Astrocyte (in vitro differentiated cells and primary cell): ENCODE results near the gene PRSS53. TPM values are rescaled to one million over a fixed set of nuclear protein-coding genes. Genes with fewer than 3 reads are reported as not detected.

Experiments used
- DNase-seq: peaks from one replicate; pipeline ENCODE4 v3.0.0-alpha.2; 2010; ENCODE audit warnings: low read depth
- FAIRE-seq: peaks from 2 replicates; lab custom pipeline; 2011; peaks lifted over from hg19 to GRCh38; lab: Jason Lieb, UNC
- H2AFZ ChIP-seq: 2 replicates; pipeline ENCODE4 v1.6.0; 2012; ENCODE audit warnings: low read depth, low read length, inconsistent platforms
- H3K27ac ChIP-seq: 2 replicates; pipeline ENCODE4 v1.5.1; 2011; ENCODE audit warnings: low read depth, low read length, inconsistent platforms
- H3K27me3 ChIP-seq: 2 replicates; pipeline ENCODE4 v1.6.0; 2011; ENCODE audit warnings: low read length, inconsistent platforms; ENCODE audit not compliant: insufficient read depth
- H3K36me3 ChIP-seq: 2 replicates; pipeline ENCODE4 v1.5.1; 2011; ENCODE audit warnings: low read length, inconsistent platforms; ENCODE audit not compliant: insufficient read depth
- H3K4me1 ChIP-seq: 2 replicates; pipeline ENCODE4 v1.5.1; 2011; ENCODE audit warnings: low read length, inconsistent platforms; ENCODE audit not compliant: insufficient read depth
- H3K4me2 ChIP-seq: 2 replicates; pipeline ENCODE4 v1.6.0; 2012; ENCODE audit warnings: low read length, inconsistent platforms
- H3K4me3 ChIP-seq: 2 replicates; pipeline ENCODE4 v1.5.1; 2011; ENCODE audit warnings: low read depth, mild to moderate bottlenecking, low read length, inconsistent platforms; ENCODE audit not compliant: insufficient read depth
- H3K79me2 ChIP-seq: 2 replicates; pipeline ENCODE4 v1.6.0; 2012; ENCODE audit warnings: mild to moderate bottlenecking, low read length, inconsistent platforms; ENCODE audit not compliant: insufficient read depth
- H3K9ac ChIP-seq: 2 replicates; pipeline ENCODE4 v1.6.0; 2012; ENCODE audit warnings: mild to moderate bottlenecking, low read length, inconsistent platforms
- H3K9me3 ChIP-seq: 2 replicates; pipeline ENCODE4 v1.5.1; 2012; ENCODE audit warnings: low read depth, mild to moderate bottlenecking, low read length, inconsistent platforms; ENCODE audit not compliant: insufficient read depth
- H4K20me1 ChIP-seq: 2 replicates; pipeline ENCODE4 v1.6.0; 2012; ENCODE audit warnings: low read length, inconsistent platforms; ENCODE audit not compliant: insufficient read depth
- H3K27ac Mint-ChIP-seq: one replicate; pipeline ENCODE4 v1.8.0; 2021; ENCODE audit warnings: mild to moderate bottlenecking, mixed read lengths; ENCODE audit not compliant: unreplicated experiment
- H3K27me3 Mint-ChIP-seq: one replicate; pipeline ENCODE4 v1.8.0; 2021; ENCODE audit warnings: low read depth, mixed read lengths; ENCODE audit not compliant: unreplicated experiment
- H3K36me3 Mint-ChIP-seq: one replicate; pipeline ENCODE4 v1.8.0; 2021; ENCODE audit warnings: low read depth, mixed read lengths; ENCODE audit not compliant: unreplicated experiment
- H3K4me1 Mint-ChIP-seq: one replicate; pipeline ENCODE4 v1.8.0; 2021; ENCODE audit warnings: low read depth, mixed read lengths; ENCODE audit not compliant: unreplicated experiment
- H3K4me3 Mint-ChIP-seq: one replicate; pipeline ENCODE4 v1.8.0; 2021; ENCODE audit warnings: mild to moderate bottlenecking, moderate library complexity, mixed read lengths; ENCODE audit not compliant: unreplicated experiment
- H3K9me3 Mint-ChIP-seq: one replicate; pipeline ENCODE4 v1.8.0; 2021; ENCODE audit warnings: mild to moderate bottlenecking, mixed read lengths; ENCODE audit not compliant: unreplicated experiment
- CTCF ChIP-seq: IDR thresholded peaks from 2 replicates; pipeline ENCODE4 v1.5.1; 2011; ENCODE audit warnings: low read depth, mild to moderate bottlenecking, inconsistent platforms, low read length, moderate library complexity; ENCODE audit not compliant: insufficient read depth
- EZH2 ChIP-seq: IDR thresholded peaks from 2 replicates; pipeline ENCODE4 v1.6.1; 2012; ENCODE audit warnings: mild to moderate bottlenecking, low read length, inconsistent platforms; ENCODE audit not compliant: insufficient read depth
- total RNA-seq: library from RNA; stranded (reverse); gene quantifications from 2 replicates; pipeline ENCODE4 v1.2.1, GENCODE V29; 2021

PRSS53 gene
- total RNA-seq, 1 donor from 2014 or later = 7.1 TPM

DNA sequence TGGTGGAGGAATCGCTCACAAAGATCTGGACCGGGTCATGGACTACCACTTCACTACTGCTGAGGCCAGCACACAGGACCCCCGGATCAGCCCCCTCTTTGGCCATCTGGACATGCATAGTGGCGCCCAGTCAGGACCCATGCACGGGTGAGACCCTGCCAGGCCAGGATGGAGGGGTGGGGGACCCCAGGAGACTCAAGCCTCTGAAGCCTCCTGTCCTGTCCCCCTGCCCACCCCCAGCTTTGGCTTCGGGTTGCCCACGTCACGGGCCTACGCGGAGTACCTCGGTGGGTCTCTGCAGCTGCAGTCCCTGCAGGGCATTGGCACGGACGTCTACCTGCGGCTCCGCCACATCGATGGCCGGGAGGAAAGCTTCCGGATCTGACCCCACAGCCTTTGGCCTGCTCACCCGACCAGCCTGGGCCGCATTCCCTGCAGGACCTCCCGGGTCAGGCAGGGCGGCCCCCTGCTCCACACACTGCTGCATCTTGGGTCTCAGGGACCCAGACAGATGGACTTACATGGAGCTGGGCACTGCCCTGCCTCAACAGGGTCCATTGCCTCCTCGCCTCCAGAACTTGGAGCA is 23.2 kb upstream of the PRSS53 start:
- H4K20me1 ChIP-seq = peaks cover 7% of the 10 kb centered on the region
- no peak for TF ChIP-seq CTCF
- no peak for TF ChIP-seq EZH2
- H3K9me3 ChIP-seq = no peaks in the 10 kb centered on the region
- Mint-ChIP-seq H3K9me3 (no peaks in the 10 kb centered on the region), H3K4me3 (no peak overlapping the region), H3K27me3 (no peaks in the 10 kb centered on the region), H3K27ac (no peak overlapping the region), H3K4me1 (peaks cover 5% of the 10 kb centered on the region), H3K36me3 (peaks cover 24% of the 10 kb centered on the region)
- H3K27me3 ChIP-seq = no peaks in the 10 kb centered on the region
- no peak for DNase-seq
- no peak overlapping the region for H3K4me3 ChIP-seq
- H3K9ac ChIP-seq = no peak overlapping the region
- no peak for FAIRE-seq
- H2AFZ ChIP-seq = no peak overlapping the region
- H3K4me1 ChIP-seq = peaks cover 9% of the 10 kb centered on the region
- no peak overlapping the region for H3K27ac ChIP-seq
- peaks cover 7% of the 10 kb centered on the region for H3K36me3 ChIP-seq
- H3K79me2 ChIP-seq = peaks cover 20% of the 10 kb centered on the region
- no peak overlapping the region for H3K4me2 ChIP-seq

DNA sequence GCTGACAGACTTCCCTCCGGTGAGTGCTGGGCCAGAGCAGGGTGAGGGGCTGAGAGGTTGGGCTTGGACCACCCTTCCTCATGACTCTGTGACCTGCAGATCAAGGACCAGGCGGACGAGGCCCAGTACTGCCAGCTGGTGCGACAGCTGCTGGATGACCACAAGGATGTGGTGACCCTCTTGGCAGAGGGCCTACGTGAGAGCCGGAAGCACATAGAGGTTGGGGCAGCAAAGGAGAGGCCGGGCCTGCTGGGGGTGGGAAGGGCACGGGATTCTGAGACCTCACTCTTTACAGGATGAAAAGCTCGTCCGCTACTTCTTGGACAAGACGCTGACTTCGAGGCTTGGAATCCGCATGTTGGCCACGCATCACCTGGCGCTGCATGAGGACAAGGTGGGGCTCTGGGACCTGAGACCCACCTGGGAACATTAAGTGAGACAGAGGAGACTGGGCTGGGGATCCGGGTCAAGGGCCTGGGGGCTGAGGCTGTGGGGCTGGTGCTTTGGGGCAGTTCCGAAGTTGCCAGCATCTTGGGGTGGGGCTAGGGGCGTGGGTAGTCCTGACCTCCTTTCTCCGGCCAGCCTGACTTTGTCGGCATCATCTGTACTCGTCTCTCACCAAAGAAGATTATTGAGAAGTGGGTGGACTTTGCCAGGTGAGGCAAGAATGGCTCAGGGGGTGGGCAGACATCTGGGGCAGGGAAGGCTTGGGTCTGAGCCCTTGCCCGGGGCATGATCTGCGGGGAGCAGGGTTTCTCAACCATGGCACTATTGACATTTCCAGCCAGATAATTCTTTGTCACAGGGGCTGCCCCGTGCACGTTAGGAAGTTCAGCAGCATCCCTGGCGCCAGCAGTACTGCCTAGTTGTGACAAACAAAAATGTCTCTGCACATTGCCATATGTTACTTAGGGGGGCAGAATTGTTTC is 21.6 kb upstream of the PRSS53 start:
- Histone ChIP-seq H3K4me3 (no peak overlapping the region), H3K4me1 (peaks cover 9% of the 10 kb centered on the region), H4K20me1 (peaks cover 7% of the 10 kb centered on the region), H3K27ac (no peak overlapping the region), H3K36me3 (peaks cover 7% of the 10 kb centered on the region), H3K4me2 (no peak overlapping the region), H3K9me3 (no peaks in the 10 kb centered on the region), H3K27me3 (no peaks in the 10 kb centered on the region), H3K9ac (no peak overlapping the region), H2AFZ (no peak overlapping the region), H3K79me2 (peaks cover 20% of the 10 kb centered on the region)
- Mint-ChIP-seq H3K9me3 (no peaks in the 10 kb centered on the region), H3K27ac (no peak overlapping the region), H3K4me3 (peak overlapping the region; percentile 85), H3K4me1 (peaks cover 5% of the 10 kb centered on the region), H3K36me3 (peaks cover 24% of the 10 kb centered on the region), H3K27me3 (no peaks in the 10 kb centered on the region)
- TF ChIP-seq CTCF = no peak
- no peak for TF ChIP-seq EZH2
- no peak for DNase-seq
- no peak for FAIRE-seq
